ENCODE measurements around the gene PAK4. TPM values are rescaled to one million over a fixed set of nuclear protein-coding genes. Genes with fewer than 3 reads are reported as not detected.

PAK4 gene
- total and polyA plus RNA-seq, 2 experiments from 2014 or later = 20.3 to 39.6 TPM

DNA sequence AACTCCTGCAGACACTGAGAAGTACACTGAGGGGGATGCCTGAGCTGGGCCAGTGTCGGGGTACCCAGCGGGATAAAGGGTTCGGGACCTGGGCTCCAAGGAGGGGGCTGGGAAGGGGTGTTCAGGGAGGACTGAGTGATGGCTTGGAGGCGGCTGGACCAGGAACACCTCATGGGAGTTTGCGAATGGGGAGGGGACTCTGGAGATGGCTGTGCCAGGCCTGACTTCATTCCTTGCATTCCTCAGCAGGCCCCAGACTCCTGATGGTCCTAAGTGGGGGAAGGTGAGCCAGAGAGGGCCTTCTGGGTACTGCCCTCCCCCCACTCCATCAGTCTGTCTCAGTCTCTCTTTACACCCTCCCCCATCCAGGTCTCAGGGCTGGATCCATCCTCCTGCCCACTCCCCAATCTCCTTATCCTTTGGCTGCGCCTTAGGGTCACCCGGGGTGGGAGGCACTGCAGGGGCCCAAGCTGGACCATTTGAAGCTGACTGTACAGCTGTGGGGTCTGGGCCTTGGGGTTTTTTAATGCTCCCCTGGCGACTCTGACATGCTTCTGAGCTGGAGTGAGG is 13.8 kb downstream of the PAK4 start:
- Histone ChIP-seq H3K79me2 (peaks cover 98% of the 10 kb centered on the region), H3K4me1 (ENCODE audit: insufficient read depth) (peaks cover 50% of the 10 kb centered on the region), H3K9me3 (ENCODE audit: low read depth) (no peaks in the 10 kb centered on the region), H3K27ac (peak overlapping the region; percentile 84), H3K4me2 (peak overlapping the region; percentile 48), H3K4me3 (no peak overlapping the region), H4K20me1 (ENCODE audit: insufficient read depth, poor library complexity, severe bottlenecking) (peaks cover 46% of the 10 kb centered on the region), H3K36me3 (replicated peaks; ENCODE audit: insufficient read depth, low read depth) (no peaks in the 10 kb centered on the region), H3K27me3 (no peaks in the 10 kb centered on the region), H2AFZ (no peak overlapping the region), H3K9me2 (replicated peaks; ENCODE audit: insufficient read depth) (no peaks in the 10 kb centered on the region)
- 29% methylated on average over 8 of the region's 8 CpGs for WGBS (ENCODE audit: low lambda C conversion rate, missing lambda C conversion rate)
- DNase-seq (ENCODE audit: low spot score) = no peak
- TF ChIP-seq, protein P1, sequence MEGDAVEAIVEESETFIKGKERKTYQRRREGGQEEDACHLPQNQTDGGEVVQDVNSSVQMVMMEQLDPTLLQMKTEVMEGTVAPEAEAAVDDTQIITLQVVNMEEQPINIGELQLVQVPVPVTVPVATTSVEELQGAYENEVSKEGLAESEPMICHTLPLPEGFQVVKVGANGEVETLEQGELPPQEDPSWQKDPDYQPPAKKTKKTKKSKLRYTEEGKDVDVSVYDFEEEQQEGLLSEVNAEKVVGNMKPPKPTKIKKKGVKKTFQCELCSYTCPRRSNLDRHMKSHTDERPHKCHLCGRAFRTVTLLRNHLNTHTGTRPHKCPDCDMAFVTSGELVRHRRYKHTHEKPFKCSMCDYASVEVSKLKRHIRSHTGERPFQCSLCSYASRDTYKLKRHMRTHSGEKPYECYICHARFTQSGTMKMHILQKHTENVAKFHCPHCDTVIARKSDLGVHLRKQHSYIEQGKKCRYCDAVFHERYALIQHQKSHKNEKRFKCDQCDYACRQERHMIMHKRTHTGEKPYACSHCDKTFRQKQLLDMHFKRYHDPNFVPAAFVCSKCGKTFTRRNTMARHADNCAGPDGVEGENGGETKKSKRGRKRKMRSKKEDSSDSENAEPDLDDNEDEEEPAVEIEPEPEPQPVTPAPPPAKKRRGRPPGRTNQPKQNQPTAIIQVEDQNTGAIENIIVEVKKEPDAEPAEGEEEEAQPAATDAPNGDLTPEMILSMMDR (IDR thresholded peaks at IDR 0.05; ENCODE audit: poor library complexity) = no peak
- TF ChIP-seq EZH2 (IDR thresholded peaks at IDR 0.05; ENCODE audit: borderline replicate concordance) (no peak), EZH2phosphoT487 (IDR thresholded peaks at IDR 0.05; ENCODE audit: low read depth, severe bottlenecking, unreplicated experiment) (no peak)

GRCh38 chr19:39139971-39140453 is 14.4 kb downstream of the PAK4 start:
- Histone ChIP-seq H3K36me3 (replicated peaks; ENCODE audit: insufficient read depth, low read depth) (no peaks in the 10 kb centered on the region), H4K20me1 (ENCODE audit: insufficient read depth, poor library complexity, severe bottlenecking) (peaks cover 41% of the 10 kb centered on the region), H3K79me2 (peaks cover 93% of the 10 kb centered on the region), H3K27ac (peak overlapping the region; percentile 84), H3K27me3 (no peaks in the 10 kb centered on the region), H3K9me3 (ENCODE audit: low read depth) (no peaks in the 10 kb centered on the region), H3K4me1 (ENCODE audit: insufficient read depth) (peaks cover 56% of the 10 kb centered on the region), H3K4me2 (peak overlapping the region; percentile 48), H3K4me3 (no peak overlapping the region), H3K9me2 (replicated peaks; ENCODE audit: insufficient read depth) (no peaks in the 10 kb centered on the region), H2AFZ (no peak overlapping the region)
- 25% methylated on average over 7 of the region's 7 CpGs for WGBS (ENCODE audit: low lambda C conversion rate, missing lambda C conversion rate)
- TF ChIP-seq, protein P1 (IDR thresholded peaks at IDR 0.05; ENCODE audit: poor library complexity) = no peak
- no peak for TF ChIP-seq EZH2 (IDR thresholded peaks at IDR 0.05; ENCODE audit: borderline replicate concordance)
- TF ChIP-seq EZH2phosphoT487 (IDR thresholded peaks at IDR 0.05; ENCODE audit: low read depth, severe bottlenecking, unreplicated experiment) = no peak
- DNase-seq (ENCODE audit: low spot score) = no peak

DNA sequence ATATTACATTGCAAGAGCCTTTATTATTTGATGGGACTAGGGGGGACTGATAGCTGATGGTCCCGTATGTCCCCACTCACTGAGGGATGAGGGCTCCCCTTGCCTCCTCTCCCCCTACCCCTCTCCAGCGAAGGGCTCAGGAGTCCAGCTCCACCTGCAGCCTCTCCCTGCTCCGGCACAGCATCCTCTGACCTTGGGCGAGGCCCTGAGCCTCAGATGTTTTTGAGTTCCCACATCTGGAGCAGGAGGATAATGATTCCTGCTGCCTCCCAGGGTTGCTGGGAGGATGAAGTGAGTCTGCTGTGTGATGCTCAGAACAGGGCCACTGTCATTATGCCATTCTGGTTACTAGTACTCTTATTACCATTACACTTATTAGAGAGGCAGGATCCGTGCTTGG is 15.0 kb downstream of the PAK4 start:
- Histone ChIP-seq H3K4me3 (no peak overlapping the region), H3K9me3 (ENCODE audit: low read depth) (no peaks in the 10 kb centered on the region), H3K27me3 (no peaks in the 10 kb centered on the region), H3K27ac (peak overlapping the region; percentile 84), H3K36me3 (replicated peaks; ENCODE audit: insufficient read depth, low read depth) (no peaks in the 10 kb centered on the region), H3K4me1 (ENCODE audit: insufficient read depth) (peaks cover 62% of the 10 kb centered on the region), H4K20me1 (ENCODE audit: insufficient read depth, poor library complexity, severe bottlenecking) (peaks cover 46% of the 10 kb centered on the region), H3K79me2 (peaks cover 93% of the 10 kb centered on the region), H3K4me2 (peak overlapping the region; percentile 48), H2AFZ (no peak overlapping the region), H3K9me2 (replicated peaks; ENCODE audit: insufficient read depth) (no peaks in the 10 kb centered on the region)
- no peak for TF ChIP-seq EZH2 (IDR thresholded peaks at IDR 0.05; ENCODE audit: borderline replicate concordance)
- TF ChIP-seq, protein P1 (IDR thresholded peaks at IDR 0.05; ENCODE audit: poor library complexity) = no peak
- TF ChIP-seq EZH2phosphoT487 (IDR thresholded peaks at IDR 0.05; ENCODE audit: low read depth, severe bottlenecking, unreplicated experiment) = no peak
- DNase-seq (ENCODE audit: low spot score) = no peak
- WGBS (ENCODE audit: low lambda C conversion rate, missing lambda C conversion rate) = 76% methylated on average over 5 of the region's 5 CpGs
